Measurements from ENCODE around the gene HIC1.

Gene HIC1

GRCh38 chr17:2076087-2076984, 21.4 kb downstream of the HIC1 start:
- TF ChIP-seq, protein P1, sequence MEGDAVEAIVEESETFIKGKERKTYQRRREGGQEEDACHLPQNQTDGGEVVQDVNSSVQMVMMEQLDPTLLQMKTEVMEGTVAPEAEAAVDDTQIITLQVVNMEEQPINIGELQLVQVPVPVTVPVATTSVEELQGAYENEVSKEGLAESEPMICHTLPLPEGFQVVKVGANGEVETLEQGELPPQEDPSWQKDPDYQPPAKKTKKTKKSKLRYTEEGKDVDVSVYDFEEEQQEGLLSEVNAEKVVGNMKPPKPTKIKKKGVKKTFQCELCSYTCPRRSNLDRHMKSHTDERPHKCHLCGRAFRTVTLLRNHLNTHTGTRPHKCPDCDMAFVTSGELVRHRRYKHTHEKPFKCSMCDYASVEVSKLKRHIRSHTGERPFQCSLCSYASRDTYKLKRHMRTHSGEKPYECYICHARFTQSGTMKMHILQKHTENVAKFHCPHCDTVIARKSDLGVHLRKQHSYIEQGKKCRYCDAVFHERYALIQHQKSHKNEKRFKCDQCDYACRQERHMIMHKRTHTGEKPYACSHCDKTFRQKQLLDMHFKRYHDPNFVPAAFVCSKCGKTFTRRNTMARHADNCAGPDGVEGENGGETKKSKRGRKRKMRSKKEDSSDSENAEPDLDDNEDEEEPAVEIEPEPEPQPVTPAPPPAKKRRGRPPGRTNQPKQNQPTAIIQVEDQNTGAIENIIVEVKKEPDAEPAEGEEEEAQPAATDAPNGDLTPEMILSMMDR (conservative IDR thresholded peaks at IDR 0.05; ENCODE audit: low read depth, low read length), result no peak
- H2AFZ ChIP-seq (ENCODE audit: low read depth), result no peak overlapping the region
- H3K36me3 ChIP-seq (ENCODE audit: insufficient read depth), result no peaks in the 10 kb centered on the region
- no peak overlapping the region for H3K4me3 ChIP-seq (IDR thresholded peaks at IDR 0.05; ENCODE audit: insufficient read depth, low read depth, low read length)
- H3K4me2 ChIP-seq, result no peak overlapping the region
- H3K9ac ChIP-seq, result no peak overlapping the region
- H3K27me3 ChIP-seq (ENCODE audit: insufficient read depth, low read depth), result no peaks in the 10 kb centered on the region
- no peaks in the 10 kb centered on the region for H3K79me2 ChIP-seq (ENCODE audit: insufficient read depth, low read depth)
- no peak overlapping the region for H3K27ac ChIP-seq
- H4K20me1 ChIP-seq (ENCODE audit: insufficient read depth), result no peaks in the 10 kb centered on the region
- peaks cover 14% of the 10 kb centered on the region for H3K4me1 ChIP-seq (ENCODE audit: low read depth, poor library complexity, severe bottlenecking)

DNA sequence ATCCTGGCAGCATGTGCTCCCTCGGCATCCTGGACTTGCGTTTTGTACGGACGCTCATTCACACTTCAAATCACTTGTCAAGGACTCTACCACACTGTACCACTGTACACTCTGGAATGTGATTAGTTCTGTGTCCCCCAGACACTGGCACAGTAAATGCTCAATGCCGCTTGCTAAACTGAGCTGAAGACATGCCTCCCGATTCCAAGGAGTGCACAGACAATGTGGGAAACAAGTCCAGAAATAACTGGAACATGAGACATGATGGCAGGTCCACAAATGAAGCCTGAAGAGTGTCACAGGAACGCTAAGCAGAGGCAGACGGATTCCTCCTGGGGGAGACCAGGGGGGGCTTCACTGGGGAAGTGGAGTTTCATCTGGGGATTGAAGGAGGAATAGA, 22.1 kb downstream of the HIC1 start:
- Histone ChIP-seq H3K4me3 (IDR thresholded peaks at IDR 0.05; ENCODE audit: insufficient read depth, low read depth, low read length) (no peak overlapping the region), H2AFZ (ENCODE audit: low read depth) (no peak overlapping the region), H4K20me1 (ENCODE audit: insufficient read depth) (no peaks in the 10 kb centered on the region), H3K4me2 (no peak overlapping the region), H3K9ac (no peak overlapping the region), H3K79me2 (ENCODE audit: insufficient read depth, low read depth) (no peaks in the 10 kb centered on the region), H3K27ac (no peak overlapping the region), H3K36me3 (ENCODE audit: insufficient read depth) (no peaks in the 10 kb centered on the region), H3K4me1 (ENCODE audit: low read depth, poor library complexity, severe bottlenecking) (peaks cover 7% of the 10 kb centered on the region), H3K27me3 (ENCODE audit: insufficient read depth, low read depth) (no peaks in the 10 kb centered on the region)
- TF ChIP-seq, protein P1 (conservative IDR thresholded peaks at IDR 0.05; ENCODE audit: low read depth, low read length), result no peak

DNA sequence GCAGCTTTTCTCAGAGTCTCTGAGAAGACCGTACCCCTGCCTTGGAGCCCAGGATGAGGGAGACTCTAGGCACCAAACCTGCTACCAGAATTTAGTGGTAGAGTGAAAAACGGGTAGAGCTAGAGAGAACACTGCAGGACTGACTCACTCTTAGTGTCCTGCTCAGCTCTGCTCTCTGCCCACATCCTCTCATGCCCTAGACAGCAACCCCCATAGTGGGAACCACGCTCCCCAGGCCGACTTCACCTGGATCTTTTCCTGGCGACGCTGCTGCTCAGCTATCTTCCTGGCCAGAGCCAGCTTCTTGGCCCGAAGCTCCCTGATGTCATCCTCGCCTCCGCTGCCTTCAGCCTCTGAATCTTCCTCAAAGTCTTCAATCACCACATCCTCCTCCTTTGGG, 26.7 kb downstream of the HIC1 start:
- Histone ChIP-seq H3K36me3 (ENCODE audit: insufficient read depth) (no peaks in the 10 kb centered on the region), H2AFZ (ENCODE audit: low read depth) (no peak overlapping the region), H3K79me2 (ENCODE audit: insufficient read depth, low read depth) (no peaks in the 10 kb centered on the region), H3K4me1 (ENCODE audit: low read depth, poor library complexity, severe bottlenecking) (peaks cover 14% of the 10 kb centered on the region), H3K9ac (no peak overlapping the region), H3K4me2 (no peak overlapping the region), H3K4me3 (IDR thresholded peaks at IDR 0.05; ENCODE audit: insufficient read depth, low read depth, low read length) (no peak overlapping the region), H4K20me1 (ENCODE audit: insufficient read depth) (no peaks in the 10 kb centered on the region), H3K27me3 (ENCODE audit: insufficient read depth, low read depth) (no peaks in the 10 kb centered on the region), H3K27ac (no peak overlapping the region)
- TF ChIP-seq, protein P1 (conservative IDR thresholded peaks at IDR 0.05; ENCODE audit: low read depth, low read length), result no peak

- H3K27ac ChIP-seq, result no peak overlapping the region
- no peaks in the 10 kb centered on the region for H3K79me2 ChIP-seq (ENCODE audit: insufficient read depth, low read depth)
- H3K36me3 ChIP-seq (ENCODE audit: insufficient read depth), result no peaks in the 10 kb centered on the region
- H3K4me1 ChIP-seq (ENCODE audit: low read depth, poor library complexity, severe bottlenecking), result peaks cover 20% of the 10 kb centered on the region
- H3K4me2 ChIP-seq, result no peak overlapping the region
- H3K27me3 ChIP-seq (ENCODE audit: insufficient read depth, low read depth), result no peaks in the 10 kb centered on the region
- no peak overlapping the region for H3K9ac ChIP-seq
- H2AFZ ChIP-seq (ENCODE audit: low read depth), result no peak overlapping the region
- H4K20me1 ChIP-seq (ENCODE audit: insufficient read depth), result no peaks in the 10 kb centered on the region
- no peak overlapping the region for H3K4me3 ChIP-seq (IDR thresholded peaks at IDR 0.05; ENCODE audit: insufficient read depth, low read depth, low read length)
- TF ChIP-seq, protein P1 (conservative IDR thresholded peaks at IDR 0.05; ENCODE audit: low read depth, low read length), result no peak
These were observed 27.3 kb downstream of the HIC1 start for GRCh38 chr17:2082003-2082781.
